ENCODE data around the gene OR2V1.

- TF ChIP-seq CTCF (IDR thresholded peaks at IDR 0.05) (no peak), POLR2A (IDR thresholded peaks at IDR 0.05) (no peak)
Observed at GRCh38 chr5:181109489-181110013, 21.4 kb downstream of the OR2V1 start.
